ENCODE results near the gene DDHD1. TPM values are rescaled to one million over a fixed set of nuclear protein-coding genes. Genes with fewer than 3 reads are reported as not detected.
"Not testable (repeated sequence)": the region's sequence is repeated elsewhere in the genome, so short reads cannot be mapped to it uniquely, and the experiment has no call there.

Gene DDHD1
- total RNA-seq, 1 donor from 2014 or later, result 21.3 TPM

DNA sequence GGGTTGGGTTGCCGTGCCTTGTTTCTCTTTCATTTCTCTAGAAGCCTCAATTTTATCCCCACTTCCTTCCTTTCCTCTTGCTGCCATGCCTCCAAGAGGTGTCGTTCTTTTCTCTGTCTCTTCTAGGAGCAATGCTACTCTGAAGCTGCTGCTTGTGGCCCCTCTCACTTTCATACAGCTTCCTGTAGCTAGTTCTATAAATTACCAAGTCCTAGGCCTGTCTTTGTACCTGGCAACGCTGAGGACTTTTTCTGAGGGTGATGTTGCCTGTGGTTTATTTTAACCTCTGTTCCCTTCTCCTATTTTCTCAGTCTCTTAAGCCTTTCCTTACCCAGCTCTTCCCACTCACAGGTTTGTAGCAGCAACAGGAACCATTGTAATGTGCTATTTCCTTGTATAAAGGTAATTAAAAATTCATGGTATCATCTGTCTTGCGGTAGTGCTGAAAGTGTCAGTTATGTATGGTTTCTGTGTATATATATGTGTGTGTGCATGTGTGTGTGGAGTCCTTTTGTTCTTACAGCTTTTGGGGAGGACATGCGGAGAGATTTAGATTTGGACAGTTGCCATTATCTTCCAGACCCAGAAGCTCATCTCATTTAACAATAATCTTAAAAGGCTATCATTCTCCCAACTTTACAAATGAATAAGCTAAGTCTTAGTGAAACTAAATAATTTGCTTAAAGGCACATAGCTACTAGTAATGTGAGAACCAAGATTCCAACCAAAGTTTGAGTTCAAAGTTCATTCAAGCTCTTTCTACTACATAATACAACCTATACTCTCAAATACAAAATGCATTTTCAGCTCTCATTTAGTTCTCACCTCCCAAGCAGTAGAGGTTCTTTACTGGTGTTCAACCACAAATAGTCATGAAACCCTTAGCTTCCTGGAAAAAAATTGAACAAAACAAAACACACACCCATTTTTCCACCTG, 43.8 kb downstream of the DDHD1 start:
- no peak for DNase-seq (ENCODE audit: low spot score)

DNA sequence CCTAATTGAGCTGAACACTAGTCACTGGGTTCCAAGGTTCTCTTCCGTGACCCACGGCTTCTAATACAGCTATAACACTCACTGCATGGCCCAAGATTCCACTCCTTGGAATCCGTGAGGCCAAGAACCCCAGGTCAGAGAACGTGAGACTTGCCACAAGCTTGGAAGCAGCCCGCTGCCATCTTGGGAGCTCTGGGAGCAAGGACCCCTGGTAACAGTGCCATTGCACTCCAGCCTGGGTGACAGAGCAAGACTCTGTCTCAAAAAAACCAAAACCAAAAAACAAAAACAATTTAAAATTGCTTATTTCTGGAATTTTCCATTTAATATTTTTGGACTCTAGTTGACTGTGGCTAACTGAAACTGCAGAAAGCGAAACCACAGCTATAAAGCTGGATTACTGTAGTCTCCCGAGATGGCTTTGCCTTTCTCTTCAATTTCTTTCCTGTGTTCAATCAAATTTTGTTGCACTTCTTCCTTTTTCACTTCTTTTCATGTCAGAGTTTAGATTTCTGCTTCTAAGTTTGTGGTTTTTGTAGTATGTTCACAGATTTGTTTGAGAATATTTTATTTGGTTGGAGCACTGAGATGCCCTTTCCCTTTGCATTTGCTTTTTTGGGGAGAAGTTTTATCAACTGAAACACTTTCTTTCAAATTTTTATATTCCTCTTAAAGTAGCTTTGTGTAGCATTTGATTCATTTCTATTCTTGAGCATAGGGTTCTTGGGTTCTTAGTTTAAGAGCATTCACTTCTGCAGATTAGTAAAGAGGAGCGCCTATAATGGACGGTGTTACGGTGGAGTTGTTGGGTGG, 44.6 kb downstream of the DDHD1 start:
- no peak for DNase-seq (ENCODE audit: low spot score)

DNA sequence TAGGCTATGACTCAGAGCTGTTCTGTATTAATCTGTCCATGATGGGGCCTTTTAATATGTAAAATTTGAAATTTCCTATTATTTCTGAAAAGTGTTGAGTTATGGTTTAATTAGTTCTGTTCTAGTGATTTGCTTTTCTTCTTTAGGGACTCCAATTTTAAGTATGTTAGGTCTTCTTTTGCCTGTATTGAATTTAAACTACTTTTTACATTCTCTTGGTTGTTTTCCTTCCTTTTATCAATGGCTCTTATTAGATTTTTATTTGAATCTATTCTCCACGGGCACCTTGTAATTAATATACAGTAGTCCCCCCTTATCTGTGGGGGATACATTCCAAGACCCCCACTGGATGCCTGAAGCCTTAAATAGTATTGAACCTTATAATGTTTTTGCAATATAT, 46.4 kb downstream of the DDHD1 start:
- DNase-seq (ENCODE audit: low spot score), result no peak

DNA sequence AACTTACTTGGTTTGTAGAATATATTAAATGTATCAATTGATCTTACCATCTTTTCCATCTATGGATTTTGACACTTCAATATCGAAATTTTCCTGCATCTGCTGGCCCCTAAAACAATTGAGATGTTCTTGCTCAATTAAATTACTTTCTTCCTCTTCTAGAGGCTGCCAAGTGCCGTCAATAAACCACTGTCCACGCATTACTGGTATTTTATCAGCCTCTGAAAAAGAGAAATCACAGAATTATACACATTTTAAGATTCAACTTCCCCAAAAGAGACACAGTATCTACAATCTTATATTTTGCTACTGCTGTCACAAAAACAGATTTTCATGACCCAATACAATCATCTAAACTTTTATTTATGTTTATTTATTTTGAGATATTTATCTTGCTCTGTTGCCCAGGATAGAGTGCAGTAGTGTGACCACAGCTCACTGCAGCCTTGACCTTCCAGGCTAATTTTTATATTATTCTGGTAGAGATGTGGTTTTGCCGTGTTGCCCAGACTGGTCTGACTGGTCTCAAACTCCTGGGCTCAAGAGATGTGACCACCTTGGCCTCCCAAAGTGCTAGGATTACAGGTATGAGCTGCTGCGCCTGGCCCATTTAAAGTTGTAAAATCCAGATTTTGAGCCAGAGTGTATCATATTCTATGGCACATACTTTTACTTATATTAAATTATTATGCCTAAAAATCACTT, 49.3 kb downstream of the DDHD1 start:
- no peak for DNase-seq (ENCODE audit: low spot score)

DNA sequence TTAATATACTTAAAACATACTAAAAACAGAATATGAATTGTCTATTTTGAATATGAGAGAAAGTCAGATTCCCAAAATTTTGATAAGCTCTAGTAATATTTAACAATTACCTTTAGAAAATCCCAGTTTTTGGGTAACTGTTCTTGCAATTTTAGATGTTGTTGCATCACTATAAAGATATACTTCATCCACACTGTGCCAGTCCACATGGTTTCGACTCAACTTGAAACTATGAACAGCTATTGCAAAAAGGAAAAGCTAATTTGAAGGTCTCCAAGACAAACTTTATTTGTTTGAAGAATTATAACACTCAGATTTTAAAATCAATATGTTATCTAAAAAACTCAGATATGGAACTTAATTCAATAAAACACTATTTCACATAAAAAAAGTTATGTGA, 59.9 kb downstream of the DDHD1 start:
- no peak for DNase-seq (ENCODE audit: low spot score)

DNA sequence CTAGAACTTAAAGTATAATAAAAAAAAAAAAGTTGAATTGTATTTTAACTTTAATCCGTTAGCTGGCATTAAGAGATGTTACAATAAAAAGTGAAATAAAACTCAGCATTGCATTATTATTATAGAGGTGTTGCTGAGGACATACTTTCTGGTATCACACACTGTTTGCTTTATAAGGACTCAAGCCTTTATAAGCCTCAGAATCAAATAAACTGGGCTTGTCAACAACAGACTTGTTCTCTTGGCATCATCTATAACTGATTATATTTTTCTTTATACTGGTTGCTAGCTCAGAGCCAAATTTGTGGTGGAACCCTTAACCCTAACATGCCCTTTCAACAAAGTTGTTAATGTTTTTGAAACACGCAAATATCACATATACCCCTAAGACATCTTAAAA, 62.3 kb downstream of the DDHD1 start:
- DNase-seq (ENCODE audit: low spot score), result no peak

DNA sequence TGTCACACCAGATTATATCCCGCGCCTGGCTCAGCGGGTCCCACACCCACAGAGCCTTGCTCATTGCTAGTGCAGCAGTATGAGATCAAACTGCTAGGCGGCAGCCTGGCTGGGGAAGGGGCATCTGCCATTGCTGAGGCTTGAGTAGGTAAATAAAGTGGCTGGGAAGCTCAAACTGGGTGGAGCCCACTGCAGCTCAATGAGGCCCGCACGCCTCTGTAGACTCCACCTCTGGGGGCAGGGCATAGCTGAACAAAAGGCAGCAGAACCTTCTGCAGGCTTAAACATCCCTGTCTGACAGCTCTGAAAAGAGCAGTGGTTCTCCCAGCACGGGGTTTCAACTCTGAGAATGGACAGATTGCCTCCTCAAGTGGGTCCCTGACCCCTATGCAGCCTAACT, 68.2 kb downstream of the DDHD1 start:
- DNase-seq (ENCODE audit: low spot score), result not testable (repeated sequence)

DNA sequence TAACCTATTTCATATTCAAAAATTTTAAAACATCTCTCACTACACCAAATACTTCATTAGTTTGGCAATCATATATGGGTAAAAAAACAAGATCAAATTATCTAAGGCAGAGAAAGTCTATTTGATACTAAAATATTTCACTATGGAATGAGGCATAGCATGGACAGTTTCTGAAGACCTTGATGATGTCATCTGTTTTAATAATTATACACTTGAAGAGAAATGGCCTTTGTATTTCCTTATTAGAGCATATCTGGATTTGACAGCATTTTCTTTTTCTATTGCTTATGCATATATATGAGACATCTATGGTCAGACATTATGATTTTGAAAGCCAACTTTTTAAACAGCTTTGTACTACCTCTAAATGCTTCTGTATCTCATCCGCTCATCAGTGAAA, 88.6 kb downstream of the DDHD1 start:
- DNase-seq (ENCODE audit: low spot score), result no peak

DNA sequence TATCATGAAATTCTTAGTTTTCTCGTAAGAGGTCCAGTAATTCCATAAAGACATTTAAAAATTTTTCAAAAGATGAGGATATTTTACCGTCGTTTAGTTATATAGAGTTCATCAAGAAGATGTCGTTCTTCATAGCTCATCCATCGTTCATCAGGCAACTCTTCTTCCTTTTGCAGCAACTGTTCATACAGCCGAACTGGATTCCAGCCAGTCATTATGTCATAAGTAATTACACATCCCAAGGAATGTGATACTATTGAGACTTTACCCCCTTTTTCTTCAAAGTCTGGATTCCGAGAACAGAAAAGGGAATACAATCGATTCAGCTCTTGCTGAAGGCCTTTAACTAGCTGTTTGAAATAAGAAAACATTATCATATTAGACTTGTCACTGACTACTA, 90.3 kb downstream of the DDHD1 start:
- DNase-seq (ENCODE audit: low spot score), result no peak

DNA sequence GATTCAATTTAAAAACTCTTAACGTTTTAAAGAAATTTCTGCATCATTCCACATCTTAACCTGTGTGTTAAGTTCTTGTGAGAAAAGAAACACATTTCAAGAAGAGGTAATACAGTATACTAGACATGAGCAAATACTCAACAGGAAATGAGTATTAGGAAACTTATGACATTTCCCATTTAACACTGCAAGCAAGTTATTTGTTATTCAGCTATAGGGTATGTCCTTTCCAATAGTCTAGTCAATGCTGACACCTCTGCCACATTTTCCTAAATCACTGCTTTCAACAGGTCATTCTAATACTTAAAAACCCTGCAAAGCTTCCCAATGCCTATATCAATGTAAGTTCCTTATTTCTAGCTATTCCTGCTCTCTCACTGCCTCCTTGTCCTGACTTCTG, 93.1 kb downstream of the DDHD1 start:
- no peak for DNase-seq (ENCODE audit: low spot score)

DNA sequence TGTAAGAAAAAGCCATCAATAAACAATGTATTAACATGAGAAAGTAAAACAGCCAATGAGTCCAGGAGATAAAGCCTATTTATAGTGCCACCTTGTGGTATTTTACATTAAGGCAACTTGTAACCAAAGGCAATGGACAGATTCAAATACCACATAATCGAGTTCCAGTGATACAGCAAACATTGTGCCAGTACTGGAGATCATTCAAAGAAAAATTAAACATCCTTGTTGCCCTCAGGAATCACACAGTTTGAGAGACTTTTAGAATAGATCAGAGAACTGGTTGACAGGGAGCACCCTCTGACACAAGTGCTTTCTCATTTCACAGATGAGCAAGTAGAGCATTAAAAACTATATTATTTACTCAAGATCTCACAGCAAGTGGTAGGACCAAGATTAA, 98.1 kb downstream of the DDHD1 start:
- no peak for DNase-seq (ENCODE audit: low spot score)

DNA sequence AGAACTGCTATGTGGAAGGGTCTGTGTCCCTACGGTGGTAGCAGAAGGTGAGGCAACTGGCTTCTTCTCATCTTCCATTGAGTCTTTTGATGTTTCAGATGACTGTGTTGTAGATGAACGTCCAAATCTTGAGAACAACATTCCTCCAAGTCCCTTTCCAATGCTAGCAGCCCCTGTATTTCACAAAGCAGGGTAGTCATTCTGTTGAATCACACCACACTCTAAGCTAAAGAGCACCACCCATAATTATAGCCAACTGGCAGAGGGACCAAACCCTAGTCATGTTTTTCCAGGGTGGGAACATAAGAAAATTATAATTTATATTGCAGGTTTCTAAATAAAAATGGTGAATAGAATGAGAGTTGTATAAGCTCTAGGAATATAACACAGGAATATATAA, 98.7 kb downstream of the DDHD1 start:
- DNase-seq (ENCODE audit: low spot score), result no peak

DNA sequence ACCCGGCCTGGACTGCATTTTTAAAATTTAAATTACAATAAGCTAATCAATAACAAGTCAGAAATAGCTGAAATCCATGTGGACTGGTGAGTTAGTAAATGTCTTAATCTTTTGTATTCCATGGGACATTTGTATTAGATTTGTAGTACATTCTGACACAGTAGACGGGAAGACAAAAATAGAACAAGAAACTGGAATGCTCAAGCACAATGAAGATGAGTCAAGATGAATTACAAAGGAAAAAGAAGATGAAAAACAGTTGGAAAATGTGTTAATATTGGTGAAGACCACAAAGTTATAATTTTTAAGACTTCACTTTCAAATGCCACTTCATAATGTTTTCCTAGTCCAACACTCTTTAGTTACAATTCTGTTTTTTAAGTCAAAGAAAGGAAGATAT, 104.5 kb downstream of the DDHD1 start:
- no peak for DNase-seq (ENCODE audit: low spot score)

DNA sequence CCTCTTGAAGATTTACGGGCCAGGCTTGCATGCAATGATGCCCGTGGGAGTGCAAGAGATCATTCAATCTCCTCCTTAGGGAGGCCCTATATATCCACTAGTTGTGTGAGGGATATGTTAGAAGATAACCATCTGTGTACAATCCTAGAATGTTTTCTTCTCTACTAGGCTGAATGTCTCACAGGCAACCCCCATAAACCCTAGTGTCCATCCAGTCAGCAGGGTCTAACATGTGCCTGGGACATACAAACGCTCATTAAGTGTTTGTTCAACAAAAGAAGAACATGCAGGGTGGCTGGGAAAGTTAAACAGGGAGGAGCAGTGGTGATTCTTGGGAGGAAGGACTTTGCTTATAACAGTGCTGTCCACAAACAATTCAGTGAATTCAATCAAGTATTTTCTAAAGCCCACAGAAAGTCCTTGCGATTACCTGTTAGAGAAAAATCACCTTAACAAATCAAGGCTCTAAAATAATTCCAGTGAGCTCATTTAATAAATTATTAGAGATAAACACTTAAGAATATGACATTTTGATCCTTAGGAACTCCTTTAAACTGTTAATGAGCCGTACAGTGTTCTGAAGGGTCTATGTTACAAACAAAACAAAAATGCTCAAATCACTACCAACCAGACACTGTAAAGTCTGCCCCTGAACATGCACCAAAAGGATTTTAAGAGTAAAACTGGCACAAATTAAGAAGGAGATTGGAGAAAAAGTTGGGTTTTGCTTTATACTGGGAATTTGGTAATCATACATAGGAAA, 105.6 kb downstream of the DDHD1 start:
- no peak for DNase-seq (ENCODE audit: low spot score)

DNA sequence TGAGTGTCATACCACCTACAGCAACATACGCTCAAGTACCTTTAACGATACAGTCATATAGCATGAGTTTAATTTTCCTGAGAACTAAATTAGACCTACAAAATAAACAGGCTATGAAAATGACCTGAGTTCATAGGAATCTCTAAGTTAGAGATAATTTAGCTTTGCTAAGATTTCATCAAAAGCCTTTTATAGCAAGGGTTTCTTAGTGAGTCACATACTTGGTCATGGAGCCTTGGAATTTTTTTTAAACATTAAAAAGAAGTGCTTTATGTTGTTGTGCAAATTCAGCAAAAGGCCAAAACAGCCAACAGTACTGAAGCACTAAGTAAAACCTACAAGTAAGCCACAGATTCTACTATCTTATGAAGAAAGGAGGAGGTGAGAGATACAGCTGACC, 108.6 kb downstream of the DDHD1 start:
- DNase-seq (ENCODE audit: low spot score), result no peak

DNA sequence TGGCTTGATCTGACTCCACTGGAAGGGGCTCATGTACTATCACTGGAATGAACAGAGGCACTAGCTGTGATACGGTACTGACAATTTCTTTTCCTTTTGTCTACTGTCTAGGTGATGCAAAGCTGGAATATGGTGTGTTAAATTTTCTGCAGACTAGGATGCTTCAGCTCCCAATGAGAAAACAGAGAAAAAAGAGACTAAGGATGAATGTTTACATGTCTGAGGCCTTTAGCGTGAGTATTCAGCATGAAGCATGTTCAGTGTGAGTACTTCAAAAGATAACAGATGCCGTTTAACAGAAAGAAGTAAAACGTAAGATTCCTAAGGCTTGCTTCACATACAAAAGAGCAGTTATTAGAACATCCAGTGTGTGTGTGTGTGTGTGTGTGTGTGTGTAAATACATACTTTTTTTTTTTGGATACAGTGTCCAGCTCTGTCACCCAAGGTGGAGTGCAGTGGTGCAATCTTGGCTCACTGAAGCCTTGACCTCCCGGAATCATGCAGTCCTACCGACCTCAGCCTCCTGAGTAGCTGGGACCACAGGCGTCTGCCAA, 110.0 kb downstream of the DDHD1 start:
- DNase-seq (ENCODE audit: low spot score), result no peak

DNA sequence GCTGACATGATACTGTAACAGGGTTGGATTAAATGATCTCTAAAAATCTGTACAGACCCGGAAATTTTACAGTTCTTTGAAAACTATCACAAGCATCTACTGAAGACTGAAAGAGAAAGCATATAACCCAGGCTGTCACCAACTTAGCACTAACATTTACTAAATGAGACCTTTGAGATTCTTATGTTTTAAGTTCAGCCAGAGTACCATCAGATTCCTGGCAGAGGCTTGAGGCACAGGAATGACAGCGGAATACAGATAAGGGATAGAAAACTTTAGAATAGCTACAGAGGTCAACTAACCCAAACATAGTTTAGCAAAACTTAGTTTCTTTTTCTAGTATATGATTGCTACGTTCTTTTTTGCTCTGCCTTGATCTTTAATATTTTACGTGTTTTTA, 110.6 kb downstream of the DDHD1 start:
- no peak for DNase-seq (ENCODE audit: low spot score)

DNA sequence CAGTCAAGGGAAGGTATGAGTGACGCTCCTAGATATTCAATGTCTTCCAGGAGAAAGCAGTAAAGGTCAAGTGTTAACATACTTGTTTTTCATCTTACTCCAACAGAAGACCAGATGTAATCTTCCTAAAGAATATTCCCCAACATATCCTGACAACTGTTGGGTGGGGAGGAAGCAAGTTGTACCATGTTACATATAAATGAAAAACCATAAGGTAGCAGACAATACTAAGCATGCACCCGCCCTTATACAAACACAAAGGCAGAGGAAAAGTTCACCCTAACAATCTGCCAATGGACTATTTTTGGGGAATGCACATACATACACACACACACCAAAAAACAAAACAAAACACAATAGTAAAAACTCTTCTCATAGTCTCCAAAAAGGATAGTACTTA, 112.1 kb downstream of the DDHD1 start:
- no peak for DNase-seq (ENCODE audit: low spot score)

DNA sequence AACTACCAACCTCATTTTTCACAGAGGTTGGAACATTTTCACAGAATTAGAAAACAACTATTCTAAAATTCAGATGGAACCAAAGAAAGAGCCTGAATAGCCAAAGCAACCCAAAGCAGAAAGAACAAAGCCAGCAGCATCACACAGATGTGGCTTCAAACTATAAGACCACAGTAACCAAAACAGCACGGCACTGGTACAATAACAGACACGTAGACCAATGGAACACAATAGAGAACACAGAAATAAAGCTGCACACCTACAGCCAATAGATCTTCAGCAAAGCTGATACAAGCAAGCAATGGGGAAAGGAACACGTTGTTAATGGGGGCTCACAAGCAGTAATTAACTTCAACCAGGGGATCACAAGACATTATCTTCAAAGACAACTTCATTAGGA, 114.5 kb downstream of the DDHD1 start:
- no peak for DNase-seq (ENCODE audit: low spot score)

DNA sequence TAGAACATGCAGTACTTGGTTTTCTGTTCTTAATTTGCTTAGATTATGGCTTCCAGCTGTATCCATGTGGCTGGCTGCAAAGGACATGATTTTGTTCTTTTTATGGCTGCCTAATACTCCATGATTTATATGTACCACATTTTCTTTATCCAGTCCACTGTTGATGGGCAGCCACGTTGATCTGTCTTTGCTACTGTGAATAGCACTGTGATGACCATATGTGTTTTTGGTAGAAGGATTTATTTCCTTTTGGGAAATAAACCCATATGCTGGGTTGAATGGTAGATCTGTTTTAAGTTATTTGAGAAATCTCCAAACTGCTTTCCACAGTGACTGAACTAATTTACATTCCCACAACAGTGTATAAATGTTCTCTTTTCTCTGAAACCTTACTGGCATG, 116.1 kb downstream of the DDHD1 start:
- DNase-seq (ENCODE audit: low spot score), result no peak

Measured in mesenteric fat pad (tissue), 1 donor.